DND-41 (cell line): ENCODE measurements around the gene HDAC4.

Experiments
- CTCF ChIP-seq: IDR thresholded peaks from 2 replicates; pipeline ENCODE4 v1.5.1; 2012; ENCODE audit warnings: borderline replicate concordance, low read length, moderate library complexity, mild to moderate bottlenecking; ENCODE audit not compliant: poor library complexity, severe bottlenecking; ENCODE audit errors: extremely low read depth
- EZH2 ChIP-seq: IDR thresholded peaks from 3 replicates; pipeline ENCODE4 v1.6.1; 2012; ENCODE audit warnings: borderline replicate concordance, low read depth, mild to moderate bottlenecking, moderate library complexity, low read length, inconsistent platforms; ENCODE audit not compliant: severe bottlenecking

GRCh38 chr2:239061824-239062570 lies 338.8 kb downstream of the HDAC4 start:
- no peak for TF ChIP-seq CTCF
- no peak for TF ChIP-seq EZH2
